Measurements from ENCODE around the gene PYGO2.

GRCh38 chr1:154994591-154994990 is 33.0 kb upstream of the PYGO2 start:
- TF ChIP-seq MAX (IDR thresholded peaks at IDR 0.05; ENCODE audit: low read depth, low read length): no peak
- TF ChIP-seq CTCF (IDR thresholded peaks at IDR 0.05; ENCODE audit: low read depth, low read length): no peak
